Activated B cell treated with CpG ODN at 0.5 μM for 24 hours (primary cell): ENCODE measurements around the gene ADAMTS4. TPM values are rescaled to one million over a fixed set of nuclear protein-coding genes. Genes with fewer than 3 reads are reported as not detected.

Experiments used
- ATAC-seq: fragments of 200-7000 bp; cut with Tn5 transposase; one replicate; pipeline ENCODE4 v1.10.0; 2021; ENCODE audit warnings: low read depth, mild to moderate bottlenecking, moderate library complexity
- CTCF ChIA-PET: fragments of 350-600 bp; sonication (Branson Sonifier 250); formaldehyde crosslinking; loops from one replicate; lab custom pipeline; 2021; ENCODE audit warnings: antibody characterized with exemption; lab: Charles Lee
- POLR2A ChIA-PET: fragments of 350-600 bp; sonication (Branson Sonifier 250); formaldehyde crosslinking; loops from one replicate; lab custom pipeline; 2021; ENCODE audit warnings: antibody characterized with exemption; lab: Charles Lee
- DNase-seq: peaks from one replicate; pipeline ENCODE4 v3.0.0; 2022
- H3K27ac Mint-ChIP-seq: one replicate; pipeline ENCODE4 v1.8.0; 2020; ENCODE audit warnings: mixed read lengths
- H3K27me3 Mint-ChIP-seq: one replicate; pipeline ENCODE4 v1.8.0; 2021; ENCODE audit warnings: mixed read lengths
- H3K36me3 Mint-ChIP-seq: one replicate; pipeline ENCODE4 v1.8.0; 2021; ENCODE audit warnings: low read depth, mixed read lengths
- H3K4me1 Mint-ChIP-seq: one replicate; pipeline ENCODE4 v1.8.0; 2021; ENCODE audit warnings: mixed read lengths
- H3K4me3 Mint-ChIP-seq: one replicate; pipeline ENCODE4 v1.8.0; 2020; ENCODE audit warnings: mild to moderate bottlenecking, mixed read lengths
- H3K9me3 Mint-ChIP-seq: one replicate; pipeline ENCODE4 v1.8.0; 2020; ENCODE audit warnings: mixed read lengths
- intact Hi-C: fragments of 100-400 bp; cut with micrococcal nuclease; formaldehyde crosslinking; loops from one replicate; pipeline ENCODE4 v1.15.1; 2024
- total RNA-seq: library from RNA; stranded (reverse); gene quantifications from 2 replicates; pipeline ENCODE4 v1.2.3, GENCODE V29; 2022
- TF ChIP-seq, protein P1 (sequence below): fragments of 200-600 bp; IDR thresholded peaks from one replicate; pipeline ENCODE4 v1.8.0; 2022; ENCODE audit warnings: antibody characterized with exemption, mild to moderate bottlenecking

Gene ADAMTS4
- total RNA-seq, 1 donor from 2014 or later, result not detected

DNA sequence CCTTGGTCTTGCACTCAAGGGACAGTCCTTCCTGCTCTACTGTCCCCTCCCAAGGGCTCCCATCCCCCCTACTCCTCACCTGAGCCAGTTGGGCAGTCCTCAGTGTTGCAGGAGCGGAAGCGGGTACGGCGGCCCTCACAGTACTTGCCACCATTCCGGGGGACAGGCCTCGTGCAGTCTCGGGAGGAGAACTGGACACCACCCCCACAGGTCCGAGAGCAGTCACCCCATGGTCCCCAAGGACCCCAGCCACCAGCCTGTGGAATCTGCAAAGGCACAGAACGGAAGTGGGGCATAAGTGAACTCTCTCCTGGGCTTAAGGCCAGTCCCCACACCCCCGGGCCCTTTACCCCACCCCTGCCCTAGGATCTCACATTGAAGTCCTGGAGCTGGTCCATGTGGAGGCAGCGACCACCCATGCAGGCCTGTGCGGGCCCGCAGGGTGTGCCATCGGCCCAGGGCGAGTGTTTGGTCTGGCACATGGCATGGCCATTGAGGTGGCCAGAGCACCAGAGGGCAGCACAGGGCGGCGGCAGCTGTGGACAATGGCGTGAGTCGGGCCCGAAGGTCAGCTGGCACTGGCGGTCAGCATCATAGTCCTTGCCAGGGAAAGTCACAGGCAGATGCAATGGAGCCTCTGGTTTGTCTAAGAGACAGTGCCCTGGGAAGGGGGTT, 5.2 kb downstream of the ADAMTS4 start:
- Mint-ChIP-seq H3K9me3 (no peaks in the 10 kb centered on the region), H3K27me3 (no peaks in the 10 kb centered on the region), H3K4me1 (peaks cover 45% of the 10 kb centered on the region), H3K36me3 (no peaks in the 10 kb centered on the region), H3K4me3 (no peak overlapping the region), H3K27ac (no peak overlapping the region)
- CTCF ChIA-PET, result interaction anchor here (0.6 to 5.0 kb wide), 5 partner anchors 12 to 188 kb away, joined by 3 to 40 read pairs (median 8); partner anchors contain the start of genes PPOX and TOMM40L
- POLR2A ChIA-PET, result interaction anchor here (1.5 to 3.3 kb wide), 3 partner anchors 8 to 12 kb away, joined by 4 to 23 read pairs (median 8); partner anchors contain the start of gene NDUFS2
- ATAC-seq (no peak), DNase-seq (no peak)
- intact Hi-C loops, result loop anchor here (2.0 to 5.0 kb wide), 2 partner anchors 99 to 113 kb away; no protein-coding TSS in a partner anchor
- TF ChIP-seq, protein P1, sequence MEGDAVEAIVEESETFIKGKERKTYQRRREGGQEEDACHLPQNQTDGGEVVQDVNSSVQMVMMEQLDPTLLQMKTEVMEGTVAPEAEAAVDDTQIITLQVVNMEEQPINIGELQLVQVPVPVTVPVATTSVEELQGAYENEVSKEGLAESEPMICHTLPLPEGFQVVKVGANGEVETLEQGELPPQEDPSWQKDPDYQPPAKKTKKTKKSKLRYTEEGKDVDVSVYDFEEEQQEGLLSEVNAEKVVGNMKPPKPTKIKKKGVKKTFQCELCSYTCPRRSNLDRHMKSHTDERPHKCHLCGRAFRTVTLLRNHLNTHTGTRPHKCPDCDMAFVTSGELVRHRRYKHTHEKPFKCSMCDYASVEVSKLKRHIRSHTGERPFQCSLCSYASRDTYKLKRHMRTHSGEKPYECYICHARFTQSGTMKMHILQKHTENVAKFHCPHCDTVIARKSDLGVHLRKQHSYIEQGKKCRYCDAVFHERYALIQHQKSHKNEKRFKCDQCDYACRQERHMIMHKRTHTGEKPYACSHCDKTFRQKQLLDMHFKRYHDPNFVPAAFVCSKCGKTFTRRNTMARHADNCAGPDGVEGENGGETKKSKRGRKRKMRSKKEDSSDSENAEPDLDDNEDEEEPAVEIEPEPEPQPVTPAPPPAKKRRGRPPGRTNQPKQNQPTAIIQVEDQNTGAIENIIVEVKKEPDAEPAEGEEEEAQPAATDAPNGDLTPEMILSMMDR, result no peak

DNA sequence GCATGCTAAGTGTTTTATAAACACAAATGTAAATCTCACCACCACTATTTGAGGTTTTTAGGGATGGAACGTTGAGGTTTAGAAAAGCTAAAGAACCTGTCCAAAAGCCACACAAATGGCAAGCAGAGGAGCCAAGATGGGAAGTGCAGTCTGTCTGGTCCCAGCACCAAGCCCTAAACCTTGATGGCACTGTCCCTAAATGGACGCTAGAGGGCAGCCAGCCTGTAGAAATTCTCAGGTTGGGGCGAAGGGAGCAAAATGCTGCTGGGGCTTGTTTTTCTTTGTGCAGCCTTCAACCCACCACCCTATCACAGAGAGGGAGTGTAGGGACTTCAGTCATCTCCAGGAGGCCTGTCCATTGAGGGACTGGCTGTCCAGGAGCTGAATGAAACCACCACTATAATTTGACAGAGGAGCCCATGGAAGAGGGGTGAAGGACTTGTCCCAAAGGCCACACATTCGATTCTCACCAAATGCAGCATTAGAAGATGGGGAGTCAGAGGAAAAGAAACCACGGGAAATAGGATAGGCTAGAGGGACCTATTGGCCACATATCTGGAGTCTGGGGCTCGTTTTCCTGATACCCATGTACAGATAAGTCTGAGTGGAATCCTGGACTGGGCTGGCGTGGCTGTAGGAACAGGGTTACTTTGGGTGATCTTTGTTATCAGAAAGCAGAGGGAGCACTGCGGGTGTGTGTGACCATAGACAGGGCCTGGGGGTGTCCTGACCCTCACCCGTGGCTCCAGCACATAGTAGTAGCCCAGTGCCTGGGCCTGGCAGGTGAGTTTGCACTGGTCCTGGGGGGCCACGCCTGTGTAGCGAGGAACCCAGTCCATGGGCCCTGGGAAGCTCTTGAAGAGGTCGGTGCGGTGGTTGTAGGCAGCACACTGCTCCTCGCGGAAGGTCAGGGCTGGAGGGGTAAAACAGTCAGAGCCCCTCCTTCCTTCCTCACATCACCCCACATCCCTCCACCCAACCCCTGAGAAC, 6.1 kb downstream of the ADAMTS4 start:
- Mint-ChIP-seq H3K36me3 (no peaks in the 10 kb centered on the region), H3K4me3 (no peak overlapping the region), H3K4me1 (peaks cover 52% of the 10 kb centered on the region), H3K27me3 (no peaks in the 10 kb centered on the region), H3K27ac (peak overlapping the region; percentile 68), H3K9me3 (no peaks in the 10 kb centered on the region)
- ChIA-PET POLR2A (interaction anchor here (1.8 to 3.3 kb wide), 3 partner anchors 9 to 33 kb away, joined by 4 to 23 read pairs (median 8); partner anchors contain the start of genes NDUFS2 and TOMM40L), CTCF (interaction anchor here (0.6 to 5.0 kb wide), 11 partner anchors 9 to 196 kb away, joined by 3 to 40 read pairs (median 7); partner anchors contain the start of genes B4GALT3, NDUFS2, PPOX and TOMM40L)
- ATAC-seq, result peak; percentile 93
- intact Hi-C loops, result loop anchor here (1.0 to 5.0 kb wide), 8 partner anchors 10 to 190 kb away; partner anchors contain the start of genes B4GALT3 and USP21
- TF ChIP-seq, protein P1, result peak; percentile 56
- DNase-seq, result no peak

DNA sequence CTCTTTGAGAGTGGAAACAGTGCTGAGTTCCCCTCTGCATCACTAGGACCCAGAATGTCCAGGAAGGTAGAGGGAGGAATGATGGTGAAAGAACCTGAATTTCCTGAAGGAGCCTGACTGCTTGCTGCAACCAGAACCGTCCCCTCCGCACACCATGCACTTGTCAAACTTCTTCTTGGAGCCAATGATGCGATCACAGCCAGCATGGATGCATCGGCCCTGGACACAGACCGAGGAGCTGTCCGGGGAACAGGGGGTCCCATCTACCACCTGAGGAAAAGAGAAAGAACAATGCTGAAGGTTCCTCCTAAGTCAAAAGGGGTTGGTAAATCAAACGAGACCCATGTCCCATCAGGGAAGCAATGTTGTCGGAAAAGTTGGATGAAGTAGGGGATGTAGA, 6.9 kb downstream of the ADAMTS4 start:
- Mint-ChIP-seq H3K4me1 (peaks cover 60% of the 10 kb centered on the region), H3K9me3 (no peaks in the 10 kb centered on the region), H3K27me3 (no peaks in the 10 kb centered on the region), H3K27ac (no peak overlapping the region), H3K4me3 (no peak overlapping the region), H3K36me3 (no peaks in the 10 kb centered on the region)
- TF ChIP-seq, protein P1, result no peak
- intact Hi-C loops, result loop anchor here (1.0 to 5.0 kb wide), 8 partner anchors 10 to 190 kb away; partner anchors contain the start of genes B4GALT3 and USP21
- no peak for ATAC-seq
- ChIA-PET POLR2A (interaction anchor here (1.1 to 3.3 kb wide), 4 partner anchors 10 to 33 kb away, joined by 4 to 23 read pairs (median 7); partner anchors contain the start of genes B4GALT3, NDUFS2 and TOMM40L), CTCF (interaction anchor here (0.9 to 5.0 kb wide), 12 partner anchors 10 to 197 kb away, joined by 3 to 40 read pairs (median 6); partner anchors contain the start of genes B4GALT3, CFAP126, FCER1G and NDUFS2)
- no peak for DNase-seq

DNA sequence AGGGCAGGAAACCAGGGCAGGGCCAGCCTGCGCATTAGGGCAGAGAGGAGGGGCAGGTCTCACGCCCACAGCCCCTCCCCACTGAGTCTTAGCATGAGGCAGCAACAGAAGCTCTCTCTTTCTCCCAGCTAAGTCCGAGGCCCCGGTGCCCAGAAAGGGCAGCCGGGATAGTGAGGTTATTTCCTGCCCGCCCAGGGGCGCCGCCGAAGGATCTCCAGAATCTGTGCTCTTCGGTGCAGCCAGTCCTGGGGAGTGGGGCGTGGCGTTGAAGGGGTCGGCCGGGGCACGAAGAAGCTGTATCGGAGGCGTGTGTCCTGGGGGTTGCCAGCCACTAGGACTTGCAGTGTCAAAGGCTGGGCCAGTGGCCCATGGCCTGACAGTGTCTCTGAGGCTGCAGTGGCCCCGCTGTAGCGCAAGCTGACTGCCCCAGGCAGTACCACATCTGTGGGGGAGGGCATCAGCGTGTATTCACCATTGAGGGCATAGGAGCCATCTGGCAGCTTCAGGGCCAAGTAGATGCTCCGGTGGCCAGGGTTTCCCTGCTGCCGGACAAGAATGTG, 7.8 kb downstream of the ADAMTS4 start:
- H3K9me3 Mint-ChIP-seq, result no peaks in the 10 kb centered on the region
- ChIA-PET POLR2A (interaction anchor here (0.5 to 3.3 kb wide), 4 partner anchors 9 to 17 kb away, joined by 3 to 23 read pairs (median 7); partner anchors contain the start of genes B4GALT3 and NDUFS2), CTCF (interaction anchor here (0.7 to 5.0 kb wide), 10 partner anchors 10 to 198 kb away, joined by 3 to 40 read pairs (median 6); partner anchors contain the start of genes CFAP126, FCER1G, PCP4L1 and PPOX)
- ATAC-seq, result no peak
- H3K27me3 Mint-ChIP-seq, result no peaks in the 10 kb centered on the region
- no peak overlapping the region for H3K4me3 Mint-ChIP-seq
- no peak overlapping the region for H3K27ac Mint-ChIP-seq
- H3K4me1 Mint-ChIP-seq, result peaks cover 68% of the 10 kb centered on the region
- intact Hi-C loops, result loop anchor here (5.0 kb wide), 1 partner anchor 101 kb away; no protein-coding TSS in a partner anchor
- TF ChIP-seq, protein P1, result no peak
- DNase-seq, result no peak
- no peaks in the 10 kb centered on the region for H3K36me3 Mint-ChIP-seq
